Upper lobe of right lung (tissue), 1 donor: ENCODE measurements around the gene DELE1. TPM values are rescaled to one million over a fixed set of nuclear protein-coding genes. Genes with fewer than 3 reads are reported as not detected.

Experiments
- ATAC-seq: fragments of 200-7000 bp; cut with Tn5 transposase; one replicate; pipeline ENCODE4 v1.9.1; 2020; ENCODE audit warnings: mild to moderate bottlenecking, moderate library complexity
- DNase-seq: peaks from one replicate; pipeline ENCODE4 v3.0.0-alpha.2; 2020
- H3K27ac ChIP-seq: fragments of 200-600 bp; one replicate; pipeline ENCODE4 v1.8.0; 2022
- H3K27me3 ChIP-seq: fragments of 200-600 bp; one replicate; pipeline ENCODE4 v1.8.0; 2022; ENCODE audit warnings: mild to moderate bottlenecking
- H3K36me3 ChIP-seq: fragments of 200-600 bp; one replicate; pipeline ENCODE4 v1.8.0; 2022
- H3K4me1 ChIP-seq: fragments of 200-600 bp; one replicate; pipeline ENCODE4 v1.8.0; 2022
- H3K4me3 ChIP-seq: fragments of 200-600 bp; one replicate; pipeline ENCODE4 v1.8.0; 2022; ENCODE audit warnings: mild to moderate bottlenecking
- H3K9me3 ChIP-seq: fragments of 200-600 bp; one replicate; pipeline ENCODE4 v1.8.0; 2022
- intact Hi-C: fragments of 100-400 bp; cut with DNase I; formaldehyde crosslinking; loops from one replicate; pipeline ENCODE4 v1.11.0; 2022
- total RNA-seq: library from RNA; stranded (reverse); fragmentation: NEBNext Ultra II Directional; extraction: Animal tissue kit (Norgen Biotek cat#: 25700); gene quantifications from one replicate; pipeline ENCODE4 v1.2.1, GENCODE V29; 2021
- TF ChIP-seq, protein P1 (sequence below): fragments of 200-600 bp; IDR thresholded peaks from one replicate; pipeline ENCODE4 v1.8.0; 2022; ENCODE audit warnings: antibody characterized with exemption
- donor health status: DM: no; HTN: yes; CAD: no; lungs with severe emphysema.

Gene DELE1
- total RNA-seq, 1 donor from 2014 or later, result 83.3 TPM

- H3K4me1 ChIP-seq, result no peaks in the 10 kb centered on the region
- ATAC-seq (no peak), DNase-seq (no peak)
- H3K27ac ChIP-seq, result no peak overlapping the region
- TF ChIP-seq, protein P1, sequence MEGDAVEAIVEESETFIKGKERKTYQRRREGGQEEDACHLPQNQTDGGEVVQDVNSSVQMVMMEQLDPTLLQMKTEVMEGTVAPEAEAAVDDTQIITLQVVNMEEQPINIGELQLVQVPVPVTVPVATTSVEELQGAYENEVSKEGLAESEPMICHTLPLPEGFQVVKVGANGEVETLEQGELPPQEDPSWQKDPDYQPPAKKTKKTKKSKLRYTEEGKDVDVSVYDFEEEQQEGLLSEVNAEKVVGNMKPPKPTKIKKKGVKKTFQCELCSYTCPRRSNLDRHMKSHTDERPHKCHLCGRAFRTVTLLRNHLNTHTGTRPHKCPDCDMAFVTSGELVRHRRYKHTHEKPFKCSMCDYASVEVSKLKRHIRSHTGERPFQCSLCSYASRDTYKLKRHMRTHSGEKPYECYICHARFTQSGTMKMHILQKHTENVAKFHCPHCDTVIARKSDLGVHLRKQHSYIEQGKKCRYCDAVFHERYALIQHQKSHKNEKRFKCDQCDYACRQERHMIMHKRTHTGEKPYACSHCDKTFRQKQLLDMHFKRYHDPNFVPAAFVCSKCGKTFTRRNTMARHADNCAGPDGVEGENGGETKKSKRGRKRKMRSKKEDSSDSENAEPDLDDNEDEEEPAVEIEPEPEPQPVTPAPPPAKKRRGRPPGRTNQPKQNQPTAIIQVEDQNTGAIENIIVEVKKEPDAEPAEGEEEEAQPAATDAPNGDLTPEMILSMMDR, result no peak
- H3K36me3 ChIP-seq, result peaks cover 99% of the 10 kb centered on the region
- intact Hi-C loops, result no loop called here
- no peaks in the 10 kb centered on the region for H3K9me3 ChIP-seq
- H3K4me3 ChIP-seq, result no peak overlapping the region
- no peaks in the 10 kb centered on the region for H3K27me3 ChIP-seq
These were observed 8.0 kb downstream of the DELE1 start for GRCh38 chr5:141931694-141932093.

GRCh38 chr5:141933151-141933550 lies 9.5 kb downstream of the DELE1 start:
- TF ChIP-seq, protein P1, result no peak
- intact Hi-C loops, result no loop called here
- ATAC-seq (no peak), DNase-seq (no peak)
- Histone ChIP-seq H3K27ac (no peak overlapping the region), H3K4me1 (no peaks in the 10 kb centered on the region), H3K9me3 (no peaks in the 10 kb centered on the region), H3K4me3 (no peak overlapping the region), H3K36me3 (peaks cover 96% of the 10 kb centered on the region), H3K27me3 (no peaks in the 10 kb centered on the region)

GRCh38 chr5:141934099-141934844 lies 10.6 kb downstream of the DELE1 start:
- Histone ChIP-seq H3K4me3 (no peak overlapping the region), H3K27me3 (no peaks in the 10 kb centered on the region), H3K4me1 (no peaks in the 10 kb centered on the region), H3K9me3 (no peaks in the 10 kb centered on the region), H3K27ac (no peak overlapping the region), H3K36me3 (peaks cover 96% of the 10 kb centered on the region)
- intact Hi-C loops, result no loop called here
- ATAC-seq, result no peak
- no peak for DNase-seq
- TF ChIP-seq, protein P1, result no peak

DNA sequence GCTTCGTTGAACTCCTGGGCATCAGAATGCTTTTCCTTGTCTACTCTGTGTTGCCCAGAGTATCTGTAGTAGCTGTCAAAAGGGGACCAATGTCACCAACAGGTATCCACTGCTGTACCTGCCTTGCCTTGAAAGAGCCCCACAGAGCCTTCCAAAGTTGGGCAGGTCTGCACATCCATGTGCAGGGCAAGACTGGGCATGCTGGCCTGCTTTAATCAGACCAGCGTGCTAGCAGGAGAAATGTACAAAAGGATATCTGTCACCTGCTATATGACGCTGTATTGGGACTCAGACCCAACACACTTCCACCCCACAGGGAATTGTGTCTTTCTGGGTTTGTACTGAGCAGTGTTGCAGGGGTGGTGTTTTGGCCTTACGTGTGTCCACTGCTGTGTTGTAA lies 11.9 kb downstream of the DELE1 start:
- intact Hi-C loops, result no loop called here
- Histone ChIP-seq H3K4me3 (no peak overlapping the region), H3K9me3 (no peaks in the 10 kb centered on the region), H3K27ac (no peak overlapping the region), H3K4me1 (no peaks in the 10 kb centered on the region), H3K27me3 (no peaks in the 10 kb centered on the region), H3K36me3 (peaks cover 90% of the 10 kb centered on the region)
- ATAC-seq (no peak), DNase-seq (no peak)
- TF ChIP-seq, protein P1, result no peak

- no peaks in the 10 kb centered on the region for H3K27me3 ChIP-seq
- ATAC-seq, result peak; percentile 60
- H3K4me3 ChIP-seq, result no peak overlapping the region
These were observed 17.1 kb downstream of the DELE1 start for GRCh38 chr5:141940695-141941271.

More at GRCh38 chr5:141940695-141941271, 17.1 kb downstream of the DELE1 start:
- H3K36me3 ChIP-seq, result peaks cover 39% of the 10 kb centered on the region
- no peaks in the 10 kb centered on the region for H3K9me3 ChIP-seq
- intact Hi-C loops, result no loop called here
- no peak for DNase-seq
- TF ChIP-seq, protein P1, result peak; percentile 13
- no peak overlapping the region for H3K27ac ChIP-seq
- H3K4me1 ChIP-seq, result peaks cover 21% of the 10 kb centered on the region
